Measurements from ENCODE around the gene LDLRAD4.

Gene LDLRAD4

DNA sequence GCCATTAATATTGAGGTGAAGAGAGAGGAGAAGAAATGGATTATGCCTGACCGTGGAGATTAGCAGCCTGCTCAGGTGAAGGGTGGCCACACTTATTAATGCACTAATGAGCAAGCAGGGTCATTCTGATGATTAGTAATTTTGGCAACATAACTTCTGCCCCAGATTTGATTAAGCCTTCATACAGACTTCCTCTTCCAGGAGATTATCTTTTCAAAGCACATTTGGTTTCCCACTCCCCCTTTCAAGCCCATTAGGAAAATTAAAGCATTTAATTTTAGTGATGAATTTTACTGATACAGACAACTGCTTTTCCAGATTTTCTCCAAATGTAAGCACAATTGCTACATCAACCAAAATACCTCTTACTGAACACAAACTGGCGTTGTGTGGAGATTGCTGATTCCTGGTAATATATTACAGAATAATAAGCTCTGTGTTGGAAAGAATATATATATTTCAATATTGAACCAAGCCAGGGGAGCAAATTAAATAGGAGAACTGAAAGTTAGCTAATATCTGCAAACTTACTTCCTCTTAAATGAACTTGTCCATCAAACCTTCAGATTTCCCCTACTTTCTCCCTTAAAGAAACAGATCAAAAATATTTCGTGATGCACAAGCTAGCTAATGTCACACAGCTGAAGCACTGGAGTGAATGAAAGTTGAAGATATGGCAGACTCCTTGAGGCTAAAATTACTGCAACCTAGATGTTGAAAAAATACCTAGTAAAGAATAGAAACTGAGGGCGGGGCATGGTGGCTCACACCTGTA lies 367.0 kb downstream of the LDLRAD4 start:
- no peak for DNase-seq

DNA sequence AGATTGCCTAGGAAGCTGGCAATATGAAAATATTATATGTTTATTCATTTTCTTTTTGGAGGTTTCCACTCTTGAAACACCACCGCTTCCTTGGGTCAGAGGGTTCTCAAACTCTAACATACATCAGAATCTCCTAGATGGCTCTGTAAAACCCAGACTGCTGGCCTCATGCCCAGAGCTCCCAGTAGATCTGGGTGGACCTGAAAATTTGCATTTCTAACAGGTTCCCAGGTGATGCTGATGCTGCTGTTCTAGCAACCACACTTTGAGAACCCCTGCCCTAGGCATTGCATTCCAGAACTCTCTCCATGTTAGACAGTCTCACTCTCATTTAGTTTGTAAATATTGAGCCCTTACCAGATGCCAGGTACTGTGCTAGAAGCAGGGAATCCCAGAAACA lies 368.4 kb downstream of the LDLRAD4 start:
- DNase-seq, result no peak

GRCh38 chr18:13587477-13587876 lies 368.9 kb downstream of the LDLRAD4 start:
- DNase-seq, result no peak

- DNase-seq, result no peak
Observed at GRCh38 chr18:13587937-13588336, 369.4 kb downstream of the LDLRAD4 start.

DNA sequence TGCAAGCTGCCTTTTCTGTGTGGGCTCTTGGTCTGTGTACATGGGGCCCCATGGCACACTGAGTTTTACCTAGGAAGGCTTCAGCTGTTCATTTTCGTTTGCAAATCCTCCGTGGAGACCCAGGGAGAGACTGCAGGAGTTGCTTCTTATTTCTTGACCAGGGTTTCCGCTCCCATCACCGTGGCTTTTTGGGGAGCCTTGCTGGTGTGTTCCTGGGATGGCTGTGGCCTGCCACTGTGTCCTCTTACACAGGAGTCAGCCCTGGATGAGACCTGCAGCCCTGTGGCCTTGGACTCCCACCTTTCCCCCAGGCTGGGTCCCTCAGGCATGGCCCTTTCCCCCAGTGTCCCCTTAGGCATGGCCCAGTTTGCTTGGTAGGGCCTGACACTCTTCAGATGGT lies 370.8 kb downstream of the LDLRAD4 start:
- no peak for DNase-seq

DNA sequence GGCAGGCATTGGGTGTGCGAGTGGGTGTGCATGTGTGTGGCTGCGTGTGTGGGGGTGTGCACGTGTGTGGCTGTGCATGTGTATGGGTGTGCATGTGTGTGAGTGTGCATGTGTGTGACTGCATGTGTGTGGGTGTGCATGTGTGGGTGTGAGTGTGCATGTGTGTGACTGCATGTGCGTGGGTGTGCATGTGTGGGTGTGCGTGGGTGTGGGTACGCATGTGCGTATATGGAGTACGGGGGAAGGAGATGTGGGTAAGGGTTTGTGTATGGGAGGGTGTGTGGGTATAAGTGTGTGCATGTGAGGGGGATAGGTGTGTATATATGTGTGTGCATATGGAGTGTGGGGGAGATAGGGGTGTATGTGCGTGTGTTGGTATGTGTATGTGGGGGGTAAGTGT lies 371.4 kb downstream of the LDLRAD4 start:
- no peak for DNase-seq

DNA sequence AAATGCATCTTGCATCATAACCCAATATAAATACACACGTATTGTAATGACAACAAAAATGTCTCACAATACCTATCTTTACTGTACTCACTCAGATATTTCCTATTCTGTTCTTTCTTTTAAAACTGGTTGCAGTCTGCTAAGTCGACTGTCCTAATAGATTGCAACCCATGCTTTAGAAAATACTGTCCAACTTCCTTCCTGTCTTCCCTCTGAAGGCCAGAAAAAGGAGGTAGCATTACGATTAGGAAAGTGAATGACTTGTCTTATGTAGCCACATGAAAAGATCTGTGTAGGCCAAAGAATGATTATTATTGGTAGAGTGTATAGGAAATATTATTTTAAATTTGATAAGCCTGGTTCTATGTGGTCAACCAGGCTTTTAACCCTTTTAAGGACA lies 373.7 kb downstream of the LDLRAD4 start:
- no peak for DNase-seq

DNA sequence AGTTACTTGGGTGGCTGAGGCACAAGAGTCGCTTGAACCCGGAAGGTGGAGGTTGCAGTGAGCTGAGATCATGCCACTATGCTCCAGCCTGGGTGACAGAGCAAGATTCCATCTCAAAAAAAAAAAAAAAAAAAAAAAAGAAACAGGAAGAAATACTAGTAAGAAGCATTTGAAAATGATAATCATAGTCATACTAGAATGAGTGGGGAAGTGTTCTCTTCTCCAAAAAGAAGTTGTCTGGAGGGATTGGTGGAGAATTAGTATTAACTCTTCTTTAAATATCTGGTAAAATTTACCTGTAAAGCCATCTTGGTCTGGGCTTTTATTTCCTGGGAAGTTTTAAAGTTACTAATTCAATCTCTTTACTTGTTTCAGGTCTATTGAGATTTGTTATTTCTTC lies 376.0 kb downstream of the LDLRAD4 start:
- no peak for DNase-seq

- DNase-seq, result no peak
Observed at GRCh38 chr18:13597068-13597467, 378.5 kb downstream of the LDLRAD4 start.

DNA sequence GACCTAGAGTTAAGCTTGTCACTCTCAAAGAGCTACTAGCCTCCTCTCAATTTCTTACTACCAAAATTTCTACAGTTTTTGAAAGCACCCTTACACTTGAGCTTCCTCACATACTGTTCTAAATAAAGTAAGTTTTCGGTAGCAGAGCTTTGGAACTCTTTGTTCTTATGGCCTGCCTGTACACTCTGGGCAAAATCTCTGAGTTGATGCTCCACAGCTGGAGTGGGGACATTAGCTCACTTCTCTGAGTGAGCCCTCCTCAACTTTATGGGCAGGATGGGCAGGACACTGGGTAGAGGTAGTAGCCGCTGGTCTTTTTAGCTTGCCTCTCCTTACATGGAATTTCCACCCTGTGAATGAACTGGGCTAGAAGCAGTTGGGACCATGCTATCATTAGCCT lies 380.0 kb downstream of the LDLRAD4 start:
- DNase-seq, result no peak

- no peak for DNase-seq
Observed at GRCh38 chr18:13599031-13599430, 380.5 kb downstream of the LDLRAD4 start.

- DNase-seq, result no peak
Observed at GRCh38 chr18:13603304-13604019, 384.9 kb downstream of the LDLRAD4 start.

- no peak for DNase-seq
Observed at GRCh38 chr18:13604786-13605185, 386.2 kb downstream of the LDLRAD4 start.

GRCh38 chr18:13605477-13605876 lies 386.9 kb downstream of the LDLRAD4 start:
- DNase-seq, result no peak

GRCh38 chr18:13605901-13606300 lies 387.3 kb downstream of the LDLRAD4 start:
- DNase-seq, result no peak

GRCh38 chr18:13606604-13607254 lies 388.2 kb downstream of the LDLRAD4 start:
- DNase-seq, result no peak

GRCh38 chr18:13608024-13608562 lies 389.5 kb downstream of the LDLRAD4 start:
- DNase-seq, result peak; percentile 50

- peak; percentile 38 for DNase-seq
Observed at GRCh38 chr18:13608791-13609532, 390.4 kb downstream of the LDLRAD4 start.

- no peak for DNase-seq
Observed at GRCh38 chr18:13610555-13611141, 392.1 kb downstream of the LDLRAD4 start.

DNA sequence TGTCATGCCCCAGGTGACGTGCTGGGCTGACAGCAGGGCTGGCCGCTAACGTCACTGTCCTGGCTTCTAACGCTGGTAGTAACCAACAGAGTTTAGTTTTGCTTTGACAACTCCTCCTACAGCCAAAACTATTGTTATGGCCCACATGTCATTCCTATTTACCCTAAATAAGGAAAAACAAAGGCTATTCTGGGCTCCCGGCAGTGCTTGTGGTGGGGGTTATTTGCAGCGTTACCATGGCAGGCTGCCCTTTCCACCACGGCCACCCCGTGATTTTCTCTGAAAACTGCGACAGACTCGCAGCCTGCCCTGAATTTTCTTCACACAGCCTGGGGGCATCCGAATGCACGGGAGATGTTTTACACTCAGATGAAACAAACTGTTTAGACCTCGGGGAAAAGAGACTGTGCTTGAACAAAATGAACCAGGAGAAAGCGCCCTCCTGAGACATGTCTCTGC lies 392.6 kb downstream of the LDLRAD4 start:
- DNase-seq, result peak; percentile 61

DNA sequence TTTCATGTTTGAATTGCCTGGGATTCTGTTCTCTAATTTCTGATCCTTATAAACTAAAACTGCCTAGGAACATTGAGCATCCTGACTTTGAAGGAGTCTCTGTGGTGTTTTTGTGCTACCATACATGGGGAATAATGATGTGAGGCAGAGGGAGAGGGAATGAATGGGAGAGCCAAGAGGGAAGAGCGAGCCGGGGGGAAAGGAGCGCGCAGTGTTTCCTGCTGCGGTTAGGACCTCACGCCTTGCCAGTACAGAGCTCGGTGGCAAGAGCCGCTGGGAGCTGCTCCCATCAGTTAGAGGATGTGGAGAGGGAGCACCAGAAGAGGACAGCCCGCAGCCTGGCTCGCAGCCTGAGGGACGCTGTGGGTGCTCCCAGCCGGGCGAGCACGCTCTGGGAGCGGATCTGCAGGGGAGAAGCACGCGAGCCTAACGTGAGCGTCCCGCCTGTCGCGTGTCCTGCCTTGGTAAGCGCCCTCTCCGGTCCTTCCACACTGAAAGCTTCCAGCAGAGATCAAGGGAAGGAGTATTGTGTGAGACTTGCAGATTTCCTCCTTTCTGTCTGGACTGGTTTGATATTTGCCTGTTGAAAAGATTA lies 393.1 kb downstream of the LDLRAD4 start:
- DNase-seq, result no peak
